Measurements from ENCODE around the gene LRRC51. TPM values are rescaled to one million over a fixed set of nuclear protein-coding genes. Genes with fewer than 3 reads are reported as not detected.

LRRC51 gene
- total RNA-seq, 2 experiments from 2014 or later: 7.0 to 7.7 TPM

DNA sequence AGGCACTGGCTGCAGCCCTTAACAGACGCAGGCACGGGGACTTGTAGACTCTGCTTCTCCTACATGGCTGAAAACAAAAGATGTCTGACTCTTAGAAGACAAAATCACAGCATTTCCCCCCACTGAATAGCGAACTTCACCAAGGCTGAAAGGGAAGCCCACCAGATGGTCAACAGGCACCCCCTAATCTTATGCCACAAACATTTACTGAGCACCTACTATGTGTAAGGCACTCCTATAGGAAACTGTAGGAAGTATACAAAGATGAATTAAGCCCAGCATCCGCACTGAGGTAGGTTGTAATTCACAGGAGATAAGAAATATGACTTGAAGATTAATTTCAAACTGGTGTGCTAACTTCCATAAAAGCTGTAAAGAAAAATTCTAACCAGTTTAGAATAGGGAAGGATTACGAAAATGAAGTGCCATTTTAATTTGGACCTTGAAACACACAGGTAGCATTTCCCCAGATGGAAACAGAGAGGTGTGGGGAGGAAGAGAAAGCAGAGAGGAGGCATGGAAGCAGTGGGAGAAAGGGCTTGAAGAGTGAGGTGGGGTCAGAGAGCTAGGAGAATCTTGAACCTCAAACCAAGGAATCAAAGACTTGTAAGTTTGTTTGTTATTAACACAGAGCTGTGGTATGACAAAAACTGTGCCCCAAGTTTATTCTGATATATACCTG is 38.4 kb upstream of the LRRC51 start:
- ChIA-PET POLR2A (interaction anchor here (0.8 to 1.5 kb wide), 3 partner anchors 59 to 71 kb away, joined by 3 to 4 read pairs (median 3); partner anchors contain the start of gene ANAPC15), CTCF (interaction anchor here (1.2 to 1.4 kb wide), 4 partner anchors 9 to 101 kb away, joined by 3 to 5 read pairs (median 4); no protein-coding TSS in a partner anchor)
- intact Hi-C loops (cut with micrococcal nuclease): loop anchor here (5.0 kb wide), 1 partner anchor 40 kb away; the partner anchor contains the start of genes LRRC51 and NUMA1
- ATAC-seq (no peak), DNase-seq (no peak)
- H3K36me3 Mint-ChIP-seq (ENCODE audit: low read depth): peaks cover 5% of the 10 kb centered on the region
- H3K4me1 Mint-ChIP-seq (ENCODE audit: low read depth): peaks cover 22% of the 10 kb centered on the region
- TF ChIP-seq, protein P1, sequence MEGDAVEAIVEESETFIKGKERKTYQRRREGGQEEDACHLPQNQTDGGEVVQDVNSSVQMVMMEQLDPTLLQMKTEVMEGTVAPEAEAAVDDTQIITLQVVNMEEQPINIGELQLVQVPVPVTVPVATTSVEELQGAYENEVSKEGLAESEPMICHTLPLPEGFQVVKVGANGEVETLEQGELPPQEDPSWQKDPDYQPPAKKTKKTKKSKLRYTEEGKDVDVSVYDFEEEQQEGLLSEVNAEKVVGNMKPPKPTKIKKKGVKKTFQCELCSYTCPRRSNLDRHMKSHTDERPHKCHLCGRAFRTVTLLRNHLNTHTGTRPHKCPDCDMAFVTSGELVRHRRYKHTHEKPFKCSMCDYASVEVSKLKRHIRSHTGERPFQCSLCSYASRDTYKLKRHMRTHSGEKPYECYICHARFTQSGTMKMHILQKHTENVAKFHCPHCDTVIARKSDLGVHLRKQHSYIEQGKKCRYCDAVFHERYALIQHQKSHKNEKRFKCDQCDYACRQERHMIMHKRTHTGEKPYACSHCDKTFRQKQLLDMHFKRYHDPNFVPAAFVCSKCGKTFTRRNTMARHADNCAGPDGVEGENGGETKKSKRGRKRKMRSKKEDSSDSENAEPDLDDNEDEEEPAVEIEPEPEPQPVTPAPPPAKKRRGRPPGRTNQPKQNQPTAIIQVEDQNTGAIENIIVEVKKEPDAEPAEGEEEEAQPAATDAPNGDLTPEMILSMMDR (IDR thresholded peaks at IDR 0.05): no peak
- no peak overlapping the region for H3K27ac Mint-ChIP-seq
- H3K4me3 Mint-ChIP-seq: no peak overlapping the region
- no peaks in the 10 kb centered on the region for H3K27me3 Mint-ChIP-seq
- H3K9me3 Mint-ChIP-seq: no peaks in the 10 kb centered on the region

DNA sequence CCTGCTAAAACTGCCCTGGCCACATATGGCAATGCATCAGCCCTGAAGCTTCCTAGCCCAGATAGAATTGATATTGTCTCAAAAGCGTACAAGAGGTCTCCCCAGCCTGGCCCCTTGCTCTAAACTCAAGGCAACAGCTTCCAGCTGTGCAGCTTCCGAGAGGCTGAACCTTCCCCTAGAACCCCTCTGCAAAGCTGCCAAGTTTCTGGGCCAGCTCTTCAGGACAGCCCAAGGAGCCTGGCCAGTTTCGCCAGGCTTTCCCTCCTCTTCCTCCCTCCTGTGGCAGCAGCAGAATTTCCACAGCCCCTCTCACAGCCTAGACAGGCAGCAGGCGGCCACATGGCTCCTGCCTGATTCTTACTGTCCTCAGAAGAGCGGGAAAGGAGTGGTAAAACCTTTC is 34.8 kb upstream of the LRRC51 start:
- ATAC-seq: no peak
- no peak overlapping the region for H3K27ac Mint-ChIP-seq
- H3K4me3 Mint-ChIP-seq: no peak overlapping the region

DNA sequence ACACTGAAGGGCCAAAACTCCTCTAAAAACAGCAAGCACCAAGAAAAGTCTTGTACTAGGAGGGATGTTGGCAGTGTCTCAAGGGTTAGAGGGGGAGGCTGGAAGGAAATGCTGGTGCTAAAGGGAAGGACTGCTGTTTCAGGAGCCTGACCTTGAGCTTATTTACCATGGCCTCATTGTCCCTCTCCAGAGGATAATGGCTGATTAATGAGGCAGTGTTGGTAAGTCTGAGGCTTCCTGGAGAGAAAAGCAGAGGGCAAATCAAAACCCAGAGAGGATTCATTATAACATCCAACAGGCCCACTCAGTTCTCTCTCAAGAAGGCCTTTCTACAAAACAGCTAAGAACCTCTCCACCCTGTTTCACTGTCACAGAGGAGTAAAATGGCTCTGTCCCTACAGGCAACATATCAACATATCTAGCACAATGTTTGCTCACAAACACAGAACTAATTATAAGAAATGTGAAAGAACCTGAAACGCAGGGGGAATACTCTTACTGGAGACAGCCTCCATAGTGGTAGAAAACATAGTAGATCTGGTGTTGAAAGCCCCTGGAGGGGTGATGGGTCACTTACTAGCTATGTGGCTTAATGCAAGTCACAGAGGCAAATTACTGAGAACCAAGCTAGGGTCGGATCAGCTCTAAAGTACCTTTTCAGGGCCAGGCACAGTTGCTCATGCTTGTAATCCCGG is 31.7 kb upstream of the LRRC51 start:
- no peaks in the 10 kb centered on the region for H3K9me3 Mint-ChIP-seq
- no peaks in the 10 kb centered on the region for H3K27me3 Mint-ChIP-seq
- no peak overlapping the region for H3K4me3 Mint-ChIP-seq
- ChIA-PET CTCF (interaction anchor here (0.9 to 3.6 kb wide), 4 partner anchors 10 to 34 kb away, joined by 3 to 11 read pairs (median 6); no protein-coding TSS in a partner anchor), POLR2A (interaction anchor here (0.7 to 2.5 kb wide), 6 partner anchors 9 to 64 kb away, joined by 3 to 11 read pairs (median 3); no protein-coding TSS in a partner anchor)
- no peak overlapping the region for H3K27ac Mint-ChIP-seq
- TF ChIP-seq, protein P1 (IDR thresholded peaks at IDR 0.05): no peak
- peaks cover 8% of the 10 kb centered on the region for H3K36me3 Mint-ChIP-seq (ENCODE audit: low read depth)
- intact Hi-C loops (cut with micrococcal nuclease): no loop called here
- ATAC-seq: no peak
- no peak for DNase-seq
- peaks cover 5% of the 10 kb centered on the region for H3K4me1 Mint-ChIP-seq (ENCODE audit: low read depth)

More for the DNA sequence above, 34.8 kb upstream of the LRRC51 start:
- POLR2A ChIA-PET: no interaction called here
- no peak for DNase-seq
- CTCF ChIA-PET: no interaction called here
- H3K9me3 Mint-ChIP-seq: no peaks in the 10 kb centered on the region
- intact Hi-C loops (cut with micrococcal nuclease): no loop called here
- peaks cover 22% of the 10 kb centered on the region for H3K4me1 Mint-ChIP-seq (ENCODE audit: low read depth)
- H3K27me3 Mint-ChIP-seq: no peaks in the 10 kb centered on the region
- TF ChIP-seq, protein P1 (IDR thresholded peaks at IDR 0.05): no peak
- peaks cover 12% of the 10 kb centered on the region for H3K36me3 Mint-ChIP-seq (ENCODE audit: low read depth)

DNA sequence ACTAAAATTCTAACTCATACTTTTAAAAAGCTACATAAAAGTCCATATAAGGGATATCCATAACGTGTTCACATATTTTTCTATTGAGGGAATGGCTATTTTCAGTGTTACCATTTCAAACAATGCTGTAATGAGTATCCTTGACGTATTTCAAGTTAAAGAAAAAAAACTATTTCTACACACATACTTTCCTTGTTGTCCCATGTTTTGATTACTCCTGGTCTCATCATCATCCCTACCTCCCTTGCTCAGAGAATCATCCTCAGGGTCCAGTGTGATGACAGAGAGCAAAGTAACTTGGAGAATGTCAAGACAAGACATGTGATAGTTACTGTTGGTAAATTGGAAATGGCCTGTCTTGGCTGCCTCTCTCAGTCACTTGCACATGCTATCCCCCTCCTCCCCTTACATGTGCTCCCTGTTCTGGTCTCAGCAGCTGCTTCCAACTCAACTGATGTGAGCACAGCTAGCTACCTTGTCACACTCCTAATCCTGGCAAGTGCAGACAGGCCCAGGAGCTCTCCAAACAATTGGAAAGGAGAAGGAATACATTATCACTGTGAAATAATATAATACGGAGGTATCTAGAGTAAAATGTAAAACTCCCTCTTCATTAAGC is 22.1 kb upstream of the LRRC51 start:
- CTCF ChIA-PET: interaction anchor here (1.5 to 1.8 kb wide), 2 partner anchors 32 to 33 kb away, joined by 3 read pairs; no protein-coding TSS in a partner anchor
- Mint-ChIP-seq H3K4me1 (ENCODE audit: low read depth) (no peaks in the 10 kb centered on the region), H3K27ac (no peak overlapping the region), H3K27me3 (no peaks in the 10 kb centered on the region), H3K4me3 (no peak overlapping the region), H3K36me3 (ENCODE audit: low read depth) (peaks cover 4% of the 10 kb centered on the region), H3K9me3 (no peaks in the 10 kb centered on the region)
- no peak for DNase-seq
- ATAC-seq: no peak
- intact Hi-C loops (cut with micrococcal nuclease): no loop called here
- POLR2A ChIA-PET: interaction anchor here (1.1 kb wide), 1 partner anchor 15 kb away, joined by 3 read pairs; no protein-coding TSS in a partner anchor
- TF ChIP-seq, protein P1 (IDR thresholded peaks at IDR 0.05): no peak
